Left lung (tissue), 10 donors: ENCODE measurements around the gene GPC1. TPM values are rescaled to one million over a fixed set of nuclear protein-coding genes. Genes with fewer than 3 reads are reported as not detected.

Source experiments
- ATAC-seq: fragments of 200-7000 bp; cut with Tn5 transposase; one replicate; pipeline ENCODE4 v1.9.1; 2020; ENCODE audit warnings: moderate library complexity
- DNase-seq, 4 donors: peaks; one replicate each; pipeline ENCODE4 v3.0.0-alpha.2; 2013 to 2020
- H3K27ac ChIP-seq, 2 donors: fragments of 200-600 bp; sonication (generic) in 1 of 2; one replicate each; pipeline versions ENCODE4 v1.5.0 to v1.8.0; 2020 to 2021
- H3K27me3 ChIP-seq, 2 donors: fragments of 200-600 bp; sonication (generic) in 1 of 2; one replicate each; pipeline versions ENCODE4 v1.5.0 to v1.8.0; 2020 to 2021
- H3K36me3 ChIP-seq, 2 donors: fragments of 200-600 bp; sonication (generic) in 1 of 2; one replicate each; pipeline versions ENCODE4 v1.5.0 to v1.8.0; 2020 to 2021
- H3K4me1 ChIP-seq, 2 donors: fragments of 200-600 bp; one replicate each; pipeline ENCODE4 v1.8.0; 2021
- H3K4me3 ChIP-seq, 2 donors: fragments of 200-600 bp; sonication (generic) in 1 of 2; one replicate each; pipeline versions ENCODE4 v1.5.0 to v1.8.0; 2020 to 2021; ENCODE audit warnings: mild to moderate bottlenecking in 1 of 2
- H3K9me3 ChIP-seq, 2 donors: fragments of 200-600 bp; sonication (generic) in 1 of 2; one replicate each; pipeline versions ENCODE4 v1.5.0 to v1.8.0; 2020 to 2021
- intact Hi-C, 2 donors: fragments of 100-400 bp; cut with DNase I; formaldehyde crosslinking; loops; one replicate each; pipeline versions ENCODE4 v1.11.2 to v1.14.2; 2022
- polyA plus RNA-seq, 6 donors: library from polyadenylated mRNA; unstranded; fragments of 120-200 nt; gene quantifications; one replicate each; pipeline ENCODE4 v1.2.1, GENCODE V29; 2013; ENCODE audit not compliant: insufficient read length in 6 of 6
- total RNA-seq, 2 donors: library from RNA; stranded (reverse); fragmentation: NEBNext Ultra II Directional; extraction: Animal tissue kit (Norgen Biotek cat#: 25700); gene quantifications; one replicate each; pipeline ENCODE4 v1.2.1, GENCODE V29; 2021
- TF ChIP-seq, protein P1 (sequence below), 2 donors: fragments of 200-600 bp; sonication (generic) in 1 of 2; IDR thresholded peaks; one replicate each; pipeline versions ENCODE4 v1.5.0 to v1.8.0; 2021; ENCODE audit warnings: antibody characterized with exemption in 2 of 2
- donor health status: DM: no; HTN: yes; CAD: no.
- donor health status: DM: no; HTN: no; CAD: no.

GPC1 gene
- total and polyA plus RNA-seq, 8 donors = 24.6 to 63.4 (median 45.3) TPM

DNA sequence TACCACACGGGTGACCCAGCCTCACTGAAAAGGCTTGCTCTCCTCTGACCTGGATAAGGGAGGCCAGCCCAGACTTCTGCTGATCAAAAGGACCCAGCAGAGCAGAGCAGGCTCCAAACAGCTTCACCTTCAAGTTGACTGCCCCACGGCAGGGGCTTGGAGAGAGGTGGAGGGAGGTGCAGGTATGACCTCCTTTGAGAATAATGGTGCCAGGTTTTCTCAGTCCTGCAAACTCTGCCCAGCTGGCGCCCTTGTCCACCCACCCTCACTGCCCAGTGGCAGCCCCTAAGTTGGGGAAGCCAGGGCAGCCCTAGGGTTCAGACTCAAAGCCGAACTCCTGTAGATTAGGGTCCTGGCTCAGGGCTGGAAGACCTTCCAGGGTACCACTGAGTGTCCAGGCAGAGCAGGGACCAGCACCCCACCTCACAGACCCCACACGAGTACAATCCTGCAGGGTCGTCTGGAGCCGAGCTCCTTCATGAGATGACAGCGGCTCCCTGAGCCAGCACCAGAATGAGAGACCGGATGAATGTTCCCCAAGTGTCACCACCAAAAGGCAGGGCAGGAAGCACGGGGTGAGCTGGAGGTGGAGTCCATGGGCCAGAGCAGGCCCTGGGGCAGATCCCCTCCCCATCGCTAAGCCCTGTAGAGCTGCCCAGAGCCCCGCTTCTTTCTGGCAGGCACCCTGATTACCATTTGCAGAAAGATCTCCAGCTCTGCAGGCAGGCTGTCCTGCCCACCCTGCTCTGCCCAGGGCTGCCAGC lies 3.6 kb upstream of the GPC1 start:
- peaks cover 11 to 13% of the 10 kb centered on the region in 2 donors for H3K4me1 ChIP-seq
- no peaks in the 10 kb centered on the region for H3K9me3 ChIP-seq
- peaks cover 3 to 63% of the 10 kb centered on the region in 2 donors for H3K27me3 ChIP-seq
- no peaks in the 10 kb centered on the region for H3K36me3 ChIP-seq
- H3K27ac ChIP-seq = no peak overlapping the region
- no peak for ATAC-seq
- DNase-seq = peak in 2 of 4 donors; percentile 20 to 44
- intact Hi-C loops = no loop called here
- TF ChIP-seq, protein P1, sequence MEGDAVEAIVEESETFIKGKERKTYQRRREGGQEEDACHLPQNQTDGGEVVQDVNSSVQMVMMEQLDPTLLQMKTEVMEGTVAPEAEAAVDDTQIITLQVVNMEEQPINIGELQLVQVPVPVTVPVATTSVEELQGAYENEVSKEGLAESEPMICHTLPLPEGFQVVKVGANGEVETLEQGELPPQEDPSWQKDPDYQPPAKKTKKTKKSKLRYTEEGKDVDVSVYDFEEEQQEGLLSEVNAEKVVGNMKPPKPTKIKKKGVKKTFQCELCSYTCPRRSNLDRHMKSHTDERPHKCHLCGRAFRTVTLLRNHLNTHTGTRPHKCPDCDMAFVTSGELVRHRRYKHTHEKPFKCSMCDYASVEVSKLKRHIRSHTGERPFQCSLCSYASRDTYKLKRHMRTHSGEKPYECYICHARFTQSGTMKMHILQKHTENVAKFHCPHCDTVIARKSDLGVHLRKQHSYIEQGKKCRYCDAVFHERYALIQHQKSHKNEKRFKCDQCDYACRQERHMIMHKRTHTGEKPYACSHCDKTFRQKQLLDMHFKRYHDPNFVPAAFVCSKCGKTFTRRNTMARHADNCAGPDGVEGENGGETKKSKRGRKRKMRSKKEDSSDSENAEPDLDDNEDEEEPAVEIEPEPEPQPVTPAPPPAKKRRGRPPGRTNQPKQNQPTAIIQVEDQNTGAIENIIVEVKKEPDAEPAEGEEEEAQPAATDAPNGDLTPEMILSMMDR (IDR thresholded peaks at IDR 0.05) = no peak
- no peak overlapping the region for H3K4me3 ChIP-seq

DNA sequence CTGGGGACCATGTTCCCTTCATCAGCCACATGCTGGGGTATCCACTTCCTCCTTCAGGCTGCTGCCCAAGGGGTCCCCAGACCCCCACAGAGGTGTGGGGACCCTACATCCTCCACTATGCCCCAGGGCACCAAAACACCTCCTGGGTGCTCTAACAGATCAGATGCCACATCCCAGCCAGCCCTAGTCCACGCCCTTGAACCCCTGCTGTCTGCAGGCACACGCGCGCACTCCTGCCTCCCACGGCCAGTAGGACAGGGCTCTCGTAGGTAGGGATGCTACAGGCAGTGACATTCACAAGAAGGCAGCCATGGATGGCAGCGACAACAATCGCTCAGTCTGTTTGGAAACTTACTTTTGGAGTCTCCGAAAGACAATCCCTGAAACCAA lies 3.0 kb upstream of the GPC1 start:
- TF ChIP-seq, protein P1 (IDR thresholded peaks at IDR 0.05) = no peak
- no peaks in the 10 kb centered on the region for H3K9me3 ChIP-seq
- H3K27me3 ChIP-seq = peaks cover 3 to 68% of the 10 kb centered on the region in 2 donors
- peaks cover 17% of the 10 kb centered on the region in 2 donors for H3K4me1 ChIP-seq
- no peaks in the 10 kb centered on the region for H3K36me3 ChIP-seq
- H3K27ac ChIP-seq = no peak overlapping the region
- DNase-seq (peak in 1 of 4 donors; percentile 39), ATAC-seq (no peak)
- no peak overlapping the region for H3K4me3 ChIP-seq
- intact Hi-C loops = no loop called here

GRCh38 chr2:240432820-240433801 lies 2.4 kb upstream of the GPC1 start:
- H3K36me3 ChIP-seq = no peaks in the 10 kb centered on the region
- no peaks in the 10 kb centered on the region for H3K9me3 ChIP-seq
- DNase-seq = peak in 2 of 4 donors; percentile 32 to 76
- TF ChIP-seq, protein P1 (IDR thresholded peaks at IDR 0.05) = no peak
- H3K27me3 ChIP-seq = peaks cover 3 to 75% of the 10 kb centered on the region in 2 donors
- H3K4me3 ChIP-seq = no peak overlapping the region
- H3K27ac ChIP-seq = no peak overlapping the region
- ATAC-seq = no peak
- intact Hi-C loops = no loop called here
- H3K4me1 ChIP-seq = peaks cover 20 to 21% of the 10 kb centered on the region in 2 donors

GRCh38 chr2:240433973-240434727 lies 1.3 kb upstream of the GPC1 start:
- ATAC-seq (peak; percentile 5), DNase-seq (peak in 1 of 4 donors; percentile 60)
- Histone ChIP-seq H3K36me3 (no peaks in the 10 kb centered on the region), H3K4me1 (peaks cover 21 to 25% of the 10 kb centered on the region in 2 donors), H3K27me3 (peaks cover 3 to 86% of the 10 kb centered on the region in 2 donors), H3K9me3 (no peaks in the 10 kb centered on the region), H3K4me3 (peak overlapping the region; percentile 36 to 59), H3K27ac (no peak overlapping the region)
- TF ChIP-seq, protein P1 (IDR thresholded peaks at IDR 0.05) = no peak
- intact Hi-C loops = no loop called here
